22Rv1 (cell line): Measurements from ENCODE around the gene COL6A3.
"Not testable (repeated sequence)": the region's sequence is repeated elsewhere in the genome, so short reads cannot be mapped to it uniquely, and the experiment has no call there.

Source experiments
- H3K27ac ChIP-seq: fragments of 450-650 bp; 2 replicates; pipeline ENCODE4 v1.5.1; 2017
- CTCF ChIP-seq: fragments of 450-650 bp; IDR thresholded peaks from 2 replicates; pipeline ENCODE4 v1.5.1; 2017; ENCODE audit warnings: mild to moderate bottlenecking
- ZFX ChIP-seq: fragments of 450-650 bp; IDR thresholded peaks from 2 replicates; pipeline ENCODE4 v1.6.1; 2017; ENCODE audit warnings: antibody characterized with exemption, borderline replicate concordance

COL6A3 gene

DNA sequence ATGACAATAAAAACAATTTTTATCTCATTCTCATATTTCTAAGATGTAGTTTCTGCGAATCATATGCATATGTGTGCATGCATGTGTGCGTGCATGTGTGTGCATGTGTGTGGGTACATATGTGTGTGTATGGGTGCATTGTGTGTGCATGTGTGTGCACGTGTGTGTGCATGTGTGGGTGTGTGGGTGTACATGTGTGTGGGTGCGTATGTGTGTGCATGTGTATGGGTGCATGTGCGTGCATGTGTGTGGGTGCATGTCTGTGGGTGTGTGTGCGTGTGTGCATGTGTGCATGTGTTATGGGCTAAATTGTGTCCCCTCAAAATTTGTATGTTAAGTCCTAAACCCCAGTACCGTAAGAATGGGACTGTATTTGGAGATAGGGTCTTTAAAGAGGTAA lies 49.3 kb downstream of the COL6A3 start:
- TF ChIP-seq ZFX, result no peak
- no peak for TF ChIP-seq CTCF
- no peak overlapping the region for H3K27ac ChIP-seq

GRCh38 chr2:237361194-237362004 lies 52.6 kb downstream of the COL6A3 start:
- no peak overlapping the region for H3K27ac ChIP-seq
- no peak for TF ChIP-seq CTCF
- TF ChIP-seq ZFX, result no peak

GRCh38 chr2:237359894-237360780 lies 53.8 kb downstream of the COL6A3 start:
- H3K27ac ChIP-seq, result no peak overlapping the region
- TF ChIP-seq ZFX, result no peak

DNA sequence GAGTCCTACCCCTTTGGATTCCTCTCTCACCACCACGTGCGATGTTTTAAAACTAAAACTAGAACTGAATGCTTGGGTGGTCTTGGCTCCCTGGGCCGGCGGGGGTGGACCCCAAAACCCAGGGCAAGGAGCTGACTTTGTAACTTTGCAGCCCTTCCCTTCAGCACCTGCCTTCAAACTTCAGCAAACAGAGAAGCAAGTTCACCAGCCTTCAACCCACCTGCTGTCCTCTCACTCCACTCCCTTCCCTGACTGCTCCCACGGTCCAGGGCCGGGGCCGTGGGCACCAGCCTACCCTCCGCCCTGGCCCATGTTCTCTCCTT lies 54.5 kb downstream of the COL6A3 start:
- TF ChIP-seq CTCF (no peak), ZFX (no peak)
- H3K27ac ChIP-seq, result no peak overlapping the region

DNA sequence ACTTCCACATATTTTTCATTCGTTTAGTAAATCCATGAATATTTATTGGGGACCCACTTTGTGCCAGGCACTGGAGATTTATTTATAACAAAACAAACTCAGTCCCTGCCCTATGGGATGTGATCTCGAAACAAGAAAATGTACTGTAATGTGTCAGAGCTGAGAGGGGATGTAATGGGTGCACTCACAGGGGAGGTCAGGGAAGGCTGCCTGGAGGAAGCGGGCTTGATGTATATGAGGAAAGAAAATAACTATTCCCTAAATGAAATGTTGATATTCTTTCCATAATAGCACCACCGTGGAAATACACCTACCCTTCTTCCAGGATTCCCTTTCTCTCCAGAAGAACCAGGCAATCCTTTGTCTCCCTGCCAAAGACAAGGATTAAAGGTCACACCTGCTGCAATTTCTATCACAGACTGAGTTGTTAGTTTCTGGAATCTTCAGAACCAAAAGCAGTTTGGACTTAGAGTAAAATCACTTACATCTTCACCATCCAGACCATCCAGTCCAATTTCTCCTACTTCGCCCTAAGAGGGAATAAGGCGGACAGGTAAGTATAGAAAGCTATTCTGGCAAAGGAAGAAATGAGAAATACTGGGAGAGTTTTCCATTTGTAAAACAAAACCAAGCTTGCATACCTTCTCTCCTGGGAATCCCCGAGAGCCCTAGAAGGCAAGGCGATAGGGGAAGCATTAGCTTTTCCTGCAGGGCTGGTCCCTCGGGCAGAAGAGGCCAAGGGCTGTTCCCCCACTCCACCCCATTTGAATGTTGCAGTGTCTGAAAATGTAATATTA lies 55.0 kb downstream of the COL6A3 start:
- no peak overlapping the region for H3K27ac ChIP-seq
- TF ChIP-seq CTCF, result no peak
- TF ChIP-seq ZFX, result no peak

- TF ChIP-seq ZFX (no peak), CTCF (no peak)
Measured at GRCh38 chr2:237355701-237356100, 58.3 kb downstream of the COL6A3 start.

DNA sequence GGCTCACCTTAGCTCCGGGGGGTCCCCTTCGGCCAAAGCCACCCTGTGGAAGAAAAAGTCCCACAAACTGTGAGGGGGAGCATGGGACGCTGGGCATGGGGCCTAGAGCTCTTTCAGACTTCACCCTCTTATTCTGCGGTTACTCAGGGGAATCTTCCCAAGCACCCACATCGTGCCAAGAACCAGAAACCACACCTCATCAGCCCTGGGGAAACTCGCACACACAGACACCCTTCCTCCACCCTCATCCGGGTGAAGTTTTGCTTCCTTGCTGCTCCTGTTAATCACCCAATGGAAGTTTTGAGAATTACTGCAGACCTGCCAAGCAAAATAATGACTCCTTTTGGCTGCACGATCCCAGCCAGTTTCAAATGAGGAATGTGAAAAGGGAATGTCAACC lies 59.1 kb downstream of the COL6A3 start:
- TF ChIP-seq ZFX (no peak), CTCF (no peak)
- H3K27ac ChIP-seq, result no peak overlapping the region

More at GRCh38 chr2:237355701-237356100, 58.3 kb downstream of the COL6A3 start:
- H3K27ac ChIP-seq, result no peak overlapping the region

- H3K27ac ChIP-seq, result not testable (repeated sequence)
Measured at GRCh38 chr2:237354172-237354571, 59.8 kb downstream of the COL6A3 start.
